Thoracic aorta (tissue), 2 donors: ENCODE results near the gene ALDH3A2. TPM values are rescaled to one million over a fixed set of nuclear protein-coding genes. Genes with fewer than 3 reads are reported as not detected.

Experiments
- ATAC-seq: fragments of 150-250 bp; one replicate; pipeline ENCODE4 v1.8.0; 2017; ENCODE audit warnings: low read depth; ENCODE audit not compliant: insufficient number of reproducible peaks, low FRiP score
- DNase-seq: peaks from one replicate; pipeline ENCODE4 v3.0.0-alpha.2; 2020; ENCODE audit warnings: low spot score
- H3K27ac ChIP-seq, 2 donors: fragments of 200-600 bp; sonication (generic); 1 replicate in 1 of 2; 2 replicates in 1 of 2; pipeline ENCODE4 v1.5.1; 2016; ENCODE audit warnings: mild to moderate bottlenecking in 2 of 2, moderate library complexity in 2 of 2
- H3K27me3 ChIP-seq: fragments of 200-600 bp; sonication (generic); replicated peaks from 2 replicates; pipeline ENCODE4 v1.6.0; 2016; ENCODE audit warnings: mild to moderate bottlenecking; ENCODE audit not compliant: insufficient read depth
- H3K36me3 ChIP-seq: fragments of 200-600 bp; sonication (generic); one replicate; pipeline ENCODE4 v1.5.1; 2016
- H3K4me1 ChIP-seq, 2 donors: fragments of 200-600 bp; sonication (generic); 1 replicate in 1 of 2; 2 replicates in 1 of 2; pipeline versions ENCODE4 v1.5.1 to v1.6.0; 2016; ENCODE audit warnings: low read depth in 2 of 2, mild to moderate bottlenecking in 1 of 2; ENCODE audit not compliant: control insufficient read depth in 1 of 2
- H3K4me3 ChIP-seq: fragments of 200-600 bp; sonication (generic); 2 replicates; pipeline ENCODE4 v1.5.1; 2016; ENCODE audit warnings: mild to moderate bottlenecking
- H3K9me3 ChIP-seq: fragments of 200-600 bp; sonication (generic); 2 replicates; pipeline ENCODE4 v1.5.1; 2016
- total RNA-seq, 2 donors: library from RNA; depleted of rRNA; stranded (reverse); fragments of >200 nt; gene quantifications; one replicate each; pipeline versions ENCODE4 v1.1.0 to v1.2.3, GENCODE V29; 2016
- TF ChIP-seq, protein P1 (sequence below): fragments of 200-600 bp; sonication (generic); IDR thresholded peaks from one replicate; pipeline ENCODE4 v1.5.1; 2019; ENCODE audit warnings: antibody characterized with exemption

ALDH3A2 gene
- total RNA-seq, 2 donors from 2014 or later: 98.1 to 125 TPM

DNA sequence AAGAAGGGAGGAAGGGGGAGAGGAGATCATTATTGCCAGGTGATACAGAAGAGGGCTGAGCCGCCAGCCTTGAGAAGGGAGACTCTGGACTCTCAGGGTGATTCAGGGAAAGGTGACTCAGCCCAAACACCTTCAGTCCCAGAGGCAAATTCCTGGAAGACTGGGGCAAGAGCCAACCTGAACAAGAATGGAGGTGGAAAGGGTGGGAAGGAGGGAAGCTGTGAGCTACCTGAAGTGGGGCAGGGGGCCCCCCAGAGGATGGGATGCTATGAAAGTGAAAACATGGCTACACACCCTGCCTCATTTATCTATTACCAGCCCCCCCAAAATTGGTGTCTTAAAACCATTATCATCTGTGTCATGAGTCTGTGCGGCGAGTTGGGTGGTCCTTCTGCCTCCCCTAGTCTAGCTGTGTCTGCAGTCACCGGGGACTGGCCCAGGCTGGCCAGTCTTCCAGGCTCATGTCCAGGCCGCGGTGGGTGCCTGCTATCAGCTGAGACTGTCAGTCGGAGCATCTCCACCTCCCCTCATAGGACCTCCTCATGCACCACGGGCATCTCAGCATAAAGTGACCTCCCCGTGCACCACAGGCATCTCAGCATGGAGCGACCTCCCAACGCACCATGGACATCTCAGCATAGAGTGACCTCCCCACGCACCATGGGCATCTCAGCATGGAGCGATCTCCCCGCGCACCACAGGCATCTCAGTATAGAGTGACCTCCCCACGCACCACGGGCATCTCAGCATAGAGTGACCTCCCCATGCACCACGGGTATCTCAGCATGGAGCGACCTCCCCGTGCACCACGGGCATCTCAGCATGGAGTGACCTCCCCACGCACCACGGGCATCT is 71.0 kb downstream of the ALDH3A2 start:
- no peaks in the 10 kb centered on the region for H3K9me3 ChIP-seq
- H3K4me3 ChIP-seq: no peak overlapping the region
- no peaks in the 10 kb centered on the region for H3K27me3 ChIP-seq
- no peak for DNase-seq
- no peaks in the 10 kb centered on the region for H3K36me3 ChIP-seq
- TF ChIP-seq, protein P1, sequence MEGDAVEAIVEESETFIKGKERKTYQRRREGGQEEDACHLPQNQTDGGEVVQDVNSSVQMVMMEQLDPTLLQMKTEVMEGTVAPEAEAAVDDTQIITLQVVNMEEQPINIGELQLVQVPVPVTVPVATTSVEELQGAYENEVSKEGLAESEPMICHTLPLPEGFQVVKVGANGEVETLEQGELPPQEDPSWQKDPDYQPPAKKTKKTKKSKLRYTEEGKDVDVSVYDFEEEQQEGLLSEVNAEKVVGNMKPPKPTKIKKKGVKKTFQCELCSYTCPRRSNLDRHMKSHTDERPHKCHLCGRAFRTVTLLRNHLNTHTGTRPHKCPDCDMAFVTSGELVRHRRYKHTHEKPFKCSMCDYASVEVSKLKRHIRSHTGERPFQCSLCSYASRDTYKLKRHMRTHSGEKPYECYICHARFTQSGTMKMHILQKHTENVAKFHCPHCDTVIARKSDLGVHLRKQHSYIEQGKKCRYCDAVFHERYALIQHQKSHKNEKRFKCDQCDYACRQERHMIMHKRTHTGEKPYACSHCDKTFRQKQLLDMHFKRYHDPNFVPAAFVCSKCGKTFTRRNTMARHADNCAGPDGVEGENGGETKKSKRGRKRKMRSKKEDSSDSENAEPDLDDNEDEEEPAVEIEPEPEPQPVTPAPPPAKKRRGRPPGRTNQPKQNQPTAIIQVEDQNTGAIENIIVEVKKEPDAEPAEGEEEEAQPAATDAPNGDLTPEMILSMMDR: no peak
- H3K4me1 ChIP-seq: peaks cover 4 to 7% of the 10 kb centered on the region in 2 donors
- H3K27ac ChIP-seq: no peak overlapping the region
- no peak for ATAC-seq

DNA sequence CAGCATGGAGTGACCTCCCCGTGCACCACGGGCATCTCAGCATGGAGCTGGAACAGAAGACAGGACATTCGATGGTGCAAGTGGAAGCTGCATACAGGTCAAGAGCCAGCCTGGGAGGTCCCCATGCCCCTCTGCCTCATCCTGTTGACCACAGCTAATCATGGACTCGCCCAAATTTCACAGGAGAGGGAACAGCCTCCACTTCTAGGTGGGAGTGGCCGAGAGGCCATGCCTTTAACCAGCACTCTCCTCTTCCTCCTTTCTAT is 71.6 kb downstream of the ALDH3A2 start:
- no peak overlapping the region for H3K4me3 ChIP-seq
- TF ChIP-seq, protein P1: no peak
- DNase-seq: no peak
- H3K9me3 ChIP-seq: no peaks in the 10 kb centered on the region
- ATAC-seq: no peak
- H3K27me3 ChIP-seq: no peaks in the 10 kb centered on the region
- no peaks in the 10 kb centered on the region for H3K36me3 ChIP-seq
- H3K4me1 ChIP-seq: peaks cover 4 to 13% of the 10 kb centered on the region in 2 donors
- no peak overlapping the region for H3K27ac ChIP-seq

DNA sequence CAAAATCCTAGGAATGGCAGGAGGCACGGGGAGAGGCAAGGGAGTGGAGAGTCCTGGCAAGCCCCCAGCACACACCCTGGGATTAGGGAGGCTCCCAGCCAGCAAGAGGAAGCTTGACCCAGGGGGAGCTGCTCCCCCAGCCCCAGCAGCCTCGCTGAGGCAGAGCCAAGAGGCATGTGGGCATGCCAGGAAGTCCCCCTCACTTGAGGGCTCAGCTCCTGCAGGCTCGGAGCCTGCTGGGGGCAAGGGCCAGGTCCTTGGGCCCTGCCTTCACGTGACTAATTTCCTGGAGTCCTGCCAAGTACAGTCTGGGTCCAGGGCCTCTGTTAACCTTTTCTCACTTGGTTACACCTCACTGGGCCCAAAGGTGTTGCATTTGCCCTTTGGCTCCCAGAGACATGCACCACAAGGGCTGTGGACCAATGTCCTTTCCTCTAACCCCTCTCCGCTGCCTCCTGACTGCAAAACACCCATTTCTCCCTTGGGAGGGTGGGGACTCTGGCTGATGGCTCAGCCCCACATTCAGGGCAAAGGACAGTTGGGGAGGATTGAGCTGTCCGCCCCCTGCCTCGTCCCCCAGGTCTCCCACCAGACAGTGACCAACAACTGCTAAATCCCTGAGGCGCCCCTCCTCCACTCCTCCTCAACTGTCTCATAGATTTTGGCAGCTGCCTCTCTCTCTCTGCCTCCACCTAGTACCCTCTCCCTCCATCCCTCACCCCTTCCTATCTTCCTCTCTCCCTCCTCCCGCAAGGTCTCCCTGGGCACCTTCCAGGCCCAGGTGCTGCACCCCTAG is 72.3 kb downstream of the ALDH3A2 start:
- peaks cover 4 to 14% of the 10 kb centered on the region in 2 donors for H3K4me1 ChIP-seq
- DNase-seq: no peak
- no peaks in the 10 kb centered on the region for H3K36me3 ChIP-seq
- H3K27me3 ChIP-seq: no peaks in the 10 kb centered on the region
- no peak overlapping the region for H3K27ac ChIP-seq
- TF ChIP-seq, protein P1: no peak
- H3K9me3 ChIP-seq: no peaks in the 10 kb centered on the region
- ATAC-seq: no peak
- H3K4me3 ChIP-seq: no peak overlapping the region

DNA sequence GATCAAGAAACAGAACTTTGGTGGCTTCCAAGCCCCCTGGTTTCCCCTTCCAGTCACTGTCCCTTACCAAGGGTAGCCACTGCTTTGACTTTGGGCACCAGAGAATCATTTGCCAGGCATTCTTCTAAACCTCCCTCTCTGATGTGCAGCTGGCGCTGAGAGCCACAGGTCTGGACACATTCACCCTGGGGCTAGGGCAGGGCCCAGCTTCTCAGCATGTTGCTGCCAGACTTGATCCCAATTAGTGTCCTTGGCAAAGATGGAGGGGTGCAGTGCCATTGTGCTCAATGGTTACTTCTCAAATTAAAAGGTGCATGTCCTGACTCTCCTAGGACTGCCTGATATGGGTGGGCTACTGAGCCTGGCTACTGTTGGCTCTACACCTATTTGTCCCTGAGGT is 75.4 kb downstream of the ALDH3A2 start:
- peak overlapping the region in 1 of 2 donors; percentile 51 for H3K27ac ChIP-seq
- no peaks in the 10 kb centered on the region for H3K27me3 ChIP-seq
- H3K9me3 ChIP-seq: no peaks in the 10 kb centered on the region
- ATAC-seq (no peak), DNase-seq (no peak)
- TF ChIP-seq, protein P1: no peak
- no peaks in the 10 kb centered on the region for H3K36me3 ChIP-seq
- H3K4me3 ChIP-seq: peak overlapping the region; percentile 69
- peaks cover 20 to 36% of the 10 kb centered on the region in 2 donors for H3K4me1 ChIP-seq
